ENCODE data around the gene TBC1D7. TPM values are rescaled to one million over a fixed set of nuclear protein-coding genes. Genes with fewer than 3 reads are reported as not detected.

TBC1D7 gene
- total RNA-seq, 1 experiment from 2014 or later = 32.1 TPM

DNA sequence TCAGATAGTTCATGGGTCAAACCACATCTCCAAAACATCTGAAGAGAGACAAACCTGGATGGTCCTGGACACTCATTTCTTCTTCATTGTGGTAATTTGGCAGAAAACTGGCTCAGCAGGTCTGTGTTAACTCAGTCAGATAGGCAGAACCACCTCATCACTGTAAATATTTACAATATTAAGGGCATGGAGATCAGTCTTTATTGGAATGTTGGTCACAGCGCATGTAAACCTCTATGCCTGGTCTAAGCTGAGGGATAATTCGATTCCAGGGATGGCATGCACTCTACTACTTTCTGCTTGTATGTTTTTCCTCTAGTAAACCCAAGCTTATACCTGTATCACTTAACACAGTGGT lies 4.0 kb upstream of the TBC1D7 start:
- Histone ChIP-seq H3K4me3 (ENCODE audit: low read depth, low read length, poor library complexity, severe bottlenecking) (no peak overlapping the region), H3K36me3 (ENCODE audit: insufficient read depth, low read length, poor library complexity, severe bottlenecking) (no peaks in the 10 kb centered on the region), H3K27ac (ENCODE audit: low read depth, low read length, poor library complexity, severe bottlenecking) (no peak overlapping the region), H3K4me1 (ENCODE audit: insufficient read depth, low read length, poor library complexity, severe bottlenecking) (peaks cover 8% of the 10 kb centered on the region), H3K27me3 (replicated peaks; ENCODE audit: insufficient read depth, low read depth, low read length, poor library complexity) (no peaks in the 10 kb centered on the region), H3K9me3 (ENCODE audit: low read depth, low read length, poor library complexity, severe bottlenecking) (no peaks in the 10 kb centered on the region)
- no peak for DNase-seq (ENCODE audit: low spot score)
- TF ChIP-seq EZH2 (IDR thresholded peaks at IDR 0.05; ENCODE audit: borderline replicate concordance, low read depth, low read length, poor library complexity, severe bottlenecking) (no peak), CTCF (conservative IDR thresholded peaks at IDR 0.05; ENCODE audit: low read depth, low read length) (no peak)
- no TSS peak for BruUV-seq (replicated peaks)
- POLR2A ChIA-PET (ENCODE audit: low non-redundant PET) = no interaction called here
- CTCF ChIA-PET = no interaction called here
- intact Hi-C loops (cut with micrococcal nuclease; ENCODE audit: unreplicated experiment) = loop anchor here (5.0 kb wide), 1 partner anchor 420 kb away; no protein-coding TSS in a partner anchor

DNA sequence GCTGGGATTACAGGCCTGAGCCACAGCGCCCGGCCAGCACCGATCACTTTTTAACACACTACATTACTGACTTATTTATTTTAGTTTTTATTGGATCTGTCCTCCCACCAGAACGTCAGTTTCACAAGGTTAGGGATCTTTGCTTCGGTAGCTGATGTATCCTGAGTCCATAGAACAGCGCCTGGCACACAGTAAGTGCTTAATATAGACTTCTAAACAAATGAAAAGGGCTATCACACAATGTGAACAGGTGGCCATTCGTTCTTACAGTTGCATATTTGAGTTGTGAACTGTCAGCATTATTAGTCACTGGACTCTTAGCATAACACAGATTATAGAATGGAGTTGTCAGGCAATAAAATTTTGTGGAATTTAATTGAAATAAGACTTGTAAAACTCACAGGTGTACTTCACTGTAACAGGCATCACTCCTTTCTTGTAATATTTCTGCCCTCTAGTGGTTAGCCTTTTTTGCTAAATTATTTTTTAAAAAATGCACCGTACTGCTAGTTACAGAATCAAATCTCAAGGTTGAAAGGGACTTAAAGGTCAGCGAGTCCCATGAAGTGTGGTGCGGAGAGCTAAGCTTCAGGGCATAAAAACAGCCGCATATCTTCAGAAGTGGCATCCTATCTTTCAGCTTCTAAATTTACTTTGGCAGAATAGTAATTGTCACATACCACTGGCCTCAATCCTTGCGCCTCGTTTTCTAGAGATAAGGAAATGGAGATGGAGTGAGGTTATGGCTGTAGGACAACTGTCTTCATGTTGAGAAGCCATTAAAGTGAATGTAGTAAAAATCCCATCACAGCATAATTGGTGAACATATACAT lies 3.4 kb upstream of the TBC1D7 start:
- BruUV-seq (replicated peaks) = no TSS peak
- H3K27me3 ChIP-seq (replicated peaks; ENCODE audit: insufficient read depth, low read depth, low read length, poor library complexity) = no peaks in the 10 kb centered on the region
- DNase-seq (ENCODE audit: low spot score) = peak; percentile 44
- H3K36me3 ChIP-seq (ENCODE audit: insufficient read depth, low read length, poor library complexity, severe bottlenecking) = no peaks in the 10 kb centered on the region
- intact Hi-C loops (cut with micrococcal nuclease; ENCODE audit: unreplicated experiment) = loop anchor here (2.0 to 5.0 kb wide), 3 partner anchors 103 to 419 kb away; no protein-coding TSS in a partner anchor
- no peak overlapping the region for H3K27ac ChIP-seq (ENCODE audit: low read depth, low read length, poor library complexity, severe bottlenecking)
- H3K9me3 ChIP-seq (ENCODE audit: low read depth, low read length, poor library complexity, severe bottlenecking) = no peaks in the 10 kb centered on the region
- no peak overlapping the region for H3K4me3 ChIP-seq (ENCODE audit: low read depth, low read length, poor library complexity, severe bottlenecking)
- TF ChIP-seq CTCF (conservative IDR thresholded peaks at IDR 0.05; ENCODE audit: low read depth, low read length) (peak; percentile 77), EZH2 (IDR thresholded peaks at IDR 0.05; ENCODE audit: borderline replicate concordance, low read depth, low read length, poor library complexity, severe bottlenecking) (no peak)
- POLR2A ChIA-PET (ENCODE audit: low non-redundant PET) = no interaction called here
- H3K4me1 ChIP-seq (ENCODE audit: insufficient read depth, low read length, poor library complexity, severe bottlenecking) = peaks cover 14% of the 10 kb centered on the region
- CTCF ChIA-PET = no interaction called here

GRCh38 chr6:13328875-13329183 lies 492 bp upstream of the TBC1D7 start:
- DNase-seq (ENCODE audit: low spot score) = no peak
- Histone ChIP-seq H3K27me3 (replicated peaks; ENCODE audit: insufficient read depth, low read depth, low read length, poor library complexity) (no peaks in the 10 kb centered on the region), H3K9me3 (ENCODE audit: low read depth, low read length, poor library complexity, severe bottlenecking) (no peaks in the 10 kb centered on the region), H3K27ac (ENCODE audit: low read depth, low read length, poor library complexity, severe bottlenecking) (peak overlapping the region; percentile 86), H3K4me1 (ENCODE audit: insufficient read depth, low read length, poor library complexity, severe bottlenecking) (peaks cover 18% of the 10 kb centered on the region), H3K36me3 (ENCODE audit: insufficient read depth, low read length, poor library complexity, severe bottlenecking) (peaks cover 5% of the 10 kb centered on the region), H3K4me3 (ENCODE audit: low read depth, low read length, poor library complexity, severe bottlenecking) (peak overlapping the region; percentile 82)
- ChIA-PET CTCF (interaction anchor here (0.8 kb wide), 1 partner anchor 100 kb away, joined by 3 read pairs; no protein-coding TSS in a partner anchor), POLR2A (ENCODE audit: low non-redundant PET) (interaction anchor here (0.6 kb wide), 1 partner anchor 804 kb away, joined by 5 read pairs; no protein-coding TSS in a partner anchor)
- TSS peak; percentile 97 for BruUV-seq (replicated peaks)
- intact Hi-C loops (cut with micrococcal nuclease; ENCODE audit: unreplicated experiment) = no loop called here
- no peak for TF ChIP-seq CTCF (conservative IDR thresholded peaks at IDR 0.05; ENCODE audit: low read depth, low read length)
- no peak for TF ChIP-seq EZH2 (IDR thresholded peaks at IDR 0.05; ENCODE audit: borderline replicate concordance, low read depth, low read length, poor library complexity, severe bottlenecking)

Data from A673 (cell line).